ENCODE results near the gene LRRC58. TPM values are rescaled to one million over a fixed set of nuclear protein-coding genes. Genes with fewer than 3 reads are reported as not detected.

Gene LRRC58
- total RNA-seq, 4 donors from 2014 or later, result 11.6 to 27.8 (median 24.5) TPM

GRCh38 chr3:120352017-120352416 is 2.9 kb upstream of the LRRC58 start:
- no peaks in the 10 kb centered on the region for H3K36me3 ChIP-seq
- TF ChIP-seq POLR2A (IDR thresholded peaks at IDR 0.05) (no peak), CTCF (IDR thresholded peaks at IDR 0.05) (no peak)
- no peak overlapping the region for H3K4me3 ChIP-seq
- DNase-seq, result no peak
- H3K27me3 ChIP-seq, result no peaks in the 10 kb centered on the region
- intact Hi-C loops (cut with DNase I), result no loop called here
- no peak overlapping the region for H3K27ac ChIP-seq
- peaks cover 6 to 33% (median 8%) of the 10 kb centered on the region in 3 donors for H3K4me1 ChIP-seq
- WGBS, 2 donors, result 72 to 85% methylated on average over 4 of the region's 4 CpGs
- no peaks in the 10 kb centered on the region for H3K9me3 ChIP-seq

GRCh38 chr3:120350401-120350941 is 1.3 kb upstream of the LRRC58 start:
- intact Hi-C loops (cut with DNase I), result no loop called here
- no peak for TF ChIP-seq CTCF (IDR thresholded peaks at IDR 0.05)
- TF ChIP-seq POLR2A (IDR thresholded peaks at IDR 0.05), result no peak
- 37 to 46% methylated on average over 8 of the region's 8 CpGs for WGBS, 2 donors
- DNase-seq, result no peak
- H3K4me1 ChIP-seq, result peaks cover 8 to 49% (median 9%) of the 10 kb centered on the region in 3 donors
- H3K9me3 ChIP-seq, result no peaks in the 10 kb centered on the region
- H3K27ac ChIP-seq, result peak overlapping the region in 2 of 4 donors; percentile 90
- H3K27me3 ChIP-seq, result no peaks in the 10 kb centered on the region
- H3K36me3 ChIP-seq, result no peaks in the 10 kb centered on the region
- H3K4me3 ChIP-seq, result peak overlapping the region in 3 of 4 donors; percentile 81 to 97 (median 88)

GRCh38 chr3:120349855-120350125 is 636 bp upstream of the LRRC58 start:
- peak overlapping the region; percentile 64 to 97 (median 84) for H3K4me3 ChIP-seq
- 3 to 7% methylated on average over 6 of the region's 6 CpGs for WGBS, 2 donors

GRCh38 chr3:120348065-120348990 is 826 bp downstream of the LRRC58 start:
- no peaks in the 10 kb centered on the region for H3K9me3 ChIP-seq
- DNase-seq, result no peak
- H3K4me3 ChIP-seq, result peak overlapping the region; percentile 64 to 97 (median 84)
- intact Hi-C loops (cut with DNase I), result loop anchor here (5.0 kb wide), 1 partner anchor 444 kb away; no protein-coding TSS in a partner anchor
- no peak for TF ChIP-seq CTCF (IDR thresholded peaks at IDR 0.05)
- no peak for TF ChIP-seq POLR2A (IDR thresholded peaks at IDR 0.05)
- no peaks in the 10 kb centered on the region for H3K27me3 ChIP-seq
- H3K27ac ChIP-seq, result peak overlapping the region; percentile 83 to 95 (median 90)
- H3K36me3 ChIP-seq, result no peaks in the 10 kb centered on the region
- 1 to 2% methylated on average over 19 to 34 of the region's 41 CpGs for WGBS, 2 donors
- H3K4me1 ChIP-seq, result peaks cover 8 to 63% (median 9%) of the 10 kb centered on the region in 3 donors

More at GRCh38 chr3:120349855-120350125, 636 bp upstream of the LRRC58 start:
- peak overlapping the region; percentile 83 to 95 (median 90) for H3K27ac ChIP-seq
- TF ChIP-seq CTCF (IDR thresholded peaks at IDR 0.05), result no peak
- no peak for TF ChIP-seq POLR2A (IDR thresholded peaks at IDR 0.05)
- no peaks in the 10 kb centered on the region for H3K36me3 ChIP-seq
- H3K4me1 ChIP-seq, result peaks cover 8 to 55% (median 9%) of the 10 kb centered on the region in 3 donors
- DNase-seq, result no peak
- intact Hi-C loops (cut with DNase I), result loop anchor here (5.0 kb wide), 1 partner anchor 443 kb away; no protein-coding TSS in a partner anchor
- no peaks in the 10 kb centered on the region for H3K9me3 ChIP-seq
- no peaks in the 10 kb centered on the region for H3K27me3 ChIP-seq

GRCh38 chr3:120344349-120344748 is 4.8 kb downstream of the LRRC58 start:
- DNase-seq, result no peak
- 46 to 47% methylated on average over 1 of the region's 1 CpG for WGBS, 2 donors
- Histone ChIP-seq H3K36me3 (peaks cover 0 to 21% (median 0%) of the 10 kb centered on the region in 3 donors), H3K4me3 (no peak overlapping the region), H3K4me1 (peaks cover 8 to 46% (median 9%) of the 10 kb centered on the region in 3 donors), H3K27ac (no peak overlapping the region), H3K27me3 (no peaks in the 10 kb centered on the region), H3K9me3 (peaks cover 0 to 7% (median 0%) of the 10 kb centered on the region in 3 donors)
- intact Hi-C loops (cut with DNase I), result no loop called here
- no peak for TF ChIP-seq CTCF (IDR thresholded peaks at IDR 0.05)
- no peak for TF ChIP-seq POLR2A (IDR thresholded peaks at IDR 0.05)
